HG03108 (cell line): ENCODE data around the gene TAP1.
"Not testable (repeated sequence)": the region's sequence is repeated elsewhere in the genome, so short reads cannot be mapped to it uniquely, and the experiment has no call there.

Experiments
- ATAC-seq: cut with Tn5 transposase; IDR thresholded peaks from one replicate; pipeline ENCODE4 v1.9.1; 2021; ENCODE audit warnings: moderate library complexity; ENCODE audit not compliant: unreplicated experiment

Gene TAP1

DNA sequence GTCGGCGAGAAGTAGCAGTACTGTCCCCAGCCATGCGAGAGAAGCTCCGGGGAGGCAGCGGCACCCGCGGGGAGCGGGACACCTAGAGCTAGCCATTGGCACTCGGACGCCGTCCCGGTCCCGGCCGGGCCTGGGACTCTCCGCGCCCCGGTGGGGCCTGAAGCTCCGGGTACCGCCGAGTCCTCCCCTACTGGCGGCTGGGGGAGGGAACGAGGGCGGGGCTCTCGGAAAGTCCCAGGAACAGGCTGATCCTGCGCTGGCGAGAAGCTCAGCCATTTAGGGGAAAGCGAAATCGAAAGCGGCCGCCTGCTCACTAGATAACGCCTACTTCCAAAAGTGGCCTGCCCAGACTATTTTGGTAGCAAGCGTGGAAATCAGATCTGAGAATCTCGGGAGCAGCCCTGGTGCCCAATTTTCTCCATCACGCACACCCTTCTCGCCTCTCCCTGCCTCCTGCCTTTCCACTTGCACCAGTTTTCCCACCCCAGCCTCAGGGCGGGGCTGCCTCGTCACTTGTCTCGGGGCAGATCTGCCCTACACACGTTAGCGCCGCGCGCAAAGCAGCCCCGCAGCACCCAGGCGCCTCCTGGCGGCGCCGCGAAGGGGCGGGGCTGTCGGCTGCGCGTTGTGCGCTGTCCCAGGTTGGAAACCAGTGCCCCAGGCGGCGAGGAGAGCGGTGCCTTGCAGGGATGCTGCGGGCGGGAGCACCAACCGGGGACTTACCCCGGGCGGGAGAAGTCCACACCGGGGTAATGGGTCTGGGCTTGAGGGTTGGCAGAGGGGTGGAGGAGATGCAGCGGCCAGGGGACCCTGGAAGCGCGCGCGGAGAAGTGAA is at the start of gene TAP1, which contains the start of gene PSMB9:
Gene TAP1 (minus strand): TSS at position 164 of the 835 bp plus-strand sequence. CDS start 68 bp downstream, at position 96.
Gene PSMB9 (plus strand): TSS at position 652 of the 835 bp plus-strand sequence. CDS start 38 bp downstream, at position 690.
- ATAC-seq, result peak; percentile 71

GRCh38 chr6:32895006-32895345 is 41.5 kb upstream of the TAP1 start:
- peak; percentile 6 for ATAC-seq

GRCh38 chr6:32894085-32895005 is 40.8 kb upstream of the TAP1 start:
- ATAC-seq, result peak; percentile 98

DNA sequence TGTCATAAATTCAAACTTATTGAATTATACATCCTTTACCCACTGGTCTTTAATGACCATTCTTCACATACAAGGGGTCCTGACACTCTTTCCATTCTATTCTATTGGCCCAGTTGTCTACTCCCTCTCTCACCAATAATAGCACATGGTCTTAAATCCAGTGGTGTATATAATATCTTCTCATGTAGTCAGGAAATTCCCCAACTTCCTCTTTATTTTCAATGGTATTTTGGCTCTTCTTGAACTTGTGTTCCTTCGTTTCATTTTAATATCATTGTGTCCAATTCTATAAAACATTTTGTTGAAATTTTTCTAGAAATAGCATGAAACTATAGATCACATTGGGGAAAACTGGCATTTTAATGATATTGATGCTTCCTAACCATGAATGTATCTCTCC is 37.3 kb upstream of the TAP1 start:
- no peak for ATAC-seq

DNA sequence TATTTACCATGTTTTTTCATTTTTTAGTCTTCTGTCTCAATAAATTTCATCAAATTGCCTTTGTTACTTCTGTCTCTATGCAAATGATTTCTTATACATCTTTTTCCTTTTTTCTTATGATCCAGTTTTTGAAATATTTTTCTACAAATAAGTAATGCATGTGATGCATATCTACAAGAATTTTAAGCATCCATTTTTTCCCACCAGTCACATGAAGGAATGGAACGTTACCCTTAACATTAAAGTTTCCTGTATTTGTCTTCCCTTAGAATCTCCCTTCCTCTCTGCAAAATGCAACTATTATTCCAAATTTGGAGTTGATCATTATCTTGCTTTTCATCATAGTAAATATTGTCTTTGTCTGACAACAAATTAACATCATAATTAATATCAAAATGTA is 36.0 kb upstream of the TAP1 start:
- no peak for ATAC-seq

DNA sequence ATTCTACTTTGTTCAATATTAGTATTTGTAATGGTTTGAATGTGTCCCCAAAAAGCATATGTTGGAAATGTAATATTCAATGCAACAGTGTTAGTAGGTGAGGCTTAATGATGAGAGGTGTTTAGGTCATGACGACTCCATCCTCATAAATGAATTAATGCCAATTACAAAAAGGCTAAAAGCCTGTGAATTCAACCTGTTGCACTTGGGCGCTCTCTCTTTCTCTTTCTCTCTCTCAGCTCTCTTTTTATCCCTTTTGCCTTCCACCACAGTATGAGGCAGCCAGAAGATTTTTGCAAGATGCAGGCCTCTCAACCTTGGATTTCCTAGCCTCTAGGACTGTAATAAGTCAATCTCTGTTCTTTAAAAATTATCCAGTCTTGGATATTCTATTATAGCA is 35.1 kb upstream of the TAP1 start:
- ATAC-seq, result no peak

DNA sequence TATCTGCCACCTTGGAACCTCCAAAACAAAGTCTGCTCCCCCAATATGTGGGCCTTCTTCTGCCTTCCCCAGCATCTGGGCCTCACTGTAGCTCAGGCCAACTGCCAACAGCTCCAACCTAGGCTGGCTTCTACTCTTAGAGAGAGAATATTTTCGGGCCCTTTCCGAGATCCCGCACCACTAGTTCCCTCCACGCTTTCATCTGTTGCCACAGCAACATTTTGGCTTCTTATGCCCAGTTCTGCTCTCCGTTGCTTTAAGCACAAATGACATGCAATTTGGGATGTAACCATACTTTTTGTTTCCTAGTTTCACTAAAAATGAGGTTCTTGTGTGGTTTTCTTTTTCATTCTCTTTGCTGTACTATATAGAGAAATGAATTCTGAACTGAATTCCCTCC is 34.1 kb upstream of the TAP1 start:
- no peak for ATAC-seq

DNA sequence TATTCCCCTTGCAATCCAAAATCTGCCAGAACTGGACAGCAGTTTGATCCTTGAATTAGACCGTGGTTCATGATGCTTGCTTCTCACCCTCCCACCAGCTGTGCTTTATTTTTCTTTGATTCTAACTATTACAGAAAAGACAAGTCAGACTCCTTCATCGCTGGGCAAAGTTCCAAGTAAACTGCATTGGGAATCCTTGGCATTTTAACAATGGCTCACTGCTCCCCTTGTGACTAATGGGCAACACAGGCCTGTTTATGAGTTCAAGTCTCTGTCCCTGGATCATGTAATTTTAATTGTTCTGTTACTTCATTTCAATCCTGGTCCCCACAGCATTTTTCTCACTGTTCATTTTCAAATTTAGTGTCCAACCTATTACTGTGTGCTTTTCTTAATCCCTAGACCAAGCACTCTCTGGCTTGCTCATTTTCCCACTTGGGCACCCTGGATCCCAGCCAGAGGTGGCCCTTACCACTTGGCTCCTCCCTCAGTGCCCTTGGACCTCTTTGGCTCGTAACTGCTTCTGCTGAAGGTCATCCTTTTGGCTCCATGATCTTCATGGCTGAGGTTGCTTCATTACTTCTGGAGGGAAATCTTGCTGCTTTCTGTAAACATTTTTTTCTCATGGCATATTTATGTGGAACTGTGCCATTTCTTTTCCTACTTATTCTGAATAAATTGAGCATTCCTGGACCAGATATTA is 33.3 kb upstream of the TAP1 start:
- no peak for ATAC-seq

GRCh38 chr6:32885698-32886286 is 32.3 kb upstream of the TAP1 start:
- ATAC-seq, result no peak

DNA sequence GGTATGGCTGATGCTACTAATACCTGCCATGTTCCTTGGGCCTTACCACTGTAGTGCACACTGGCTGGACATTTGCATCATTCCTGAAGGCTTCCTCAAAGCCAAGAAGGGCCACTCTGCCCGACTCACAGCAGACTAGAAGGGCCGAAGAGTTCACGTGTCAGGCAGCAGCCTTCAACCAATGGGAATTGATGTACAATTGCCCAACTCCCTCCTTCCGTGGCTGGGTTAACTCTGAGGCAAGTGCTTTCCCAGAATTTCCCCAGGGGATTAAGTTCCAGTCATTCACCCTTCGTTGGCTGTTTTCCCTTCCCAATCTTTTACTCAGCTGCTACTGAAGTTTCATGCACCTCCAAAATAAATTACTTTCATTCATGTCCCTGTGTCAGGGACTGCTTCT is 30.3 kb upstream of the TAP1 start:
- no peak for ATAC-seq

- ATAC-seq, result no peak
Measured at GRCh38 chr6:32882879-32883250, 29.4 kb upstream of the TAP1 start.

GRCh38 chr6:32880962-32881361 is 27.5 kb upstream of the TAP1 start:
- ATAC-seq, result not testable (repeated sequence)

GRCh38 chr6:32879691-32880090 is 26.2 kb upstream of the TAP1 start:
- no peak for ATAC-seq

DNA sequence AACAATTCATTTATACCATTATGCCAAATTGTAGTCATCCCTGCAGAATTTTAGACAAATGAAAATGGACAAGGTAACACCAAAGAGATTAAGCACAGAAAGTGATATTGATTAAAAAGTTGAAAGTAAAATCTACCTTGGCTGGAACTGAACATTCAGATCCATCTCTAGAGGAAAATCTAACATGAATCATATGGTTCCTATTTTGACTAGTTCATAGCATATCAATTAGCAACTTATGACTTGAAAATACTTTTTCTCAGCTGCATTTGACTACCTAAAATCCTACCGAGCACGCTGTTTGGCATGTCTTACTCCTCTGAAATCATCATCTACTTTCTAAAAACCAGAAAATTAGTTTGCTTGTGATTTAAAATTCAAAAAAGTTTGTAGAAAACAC is 23.1 kb upstream of the TAP1 start:
- ATAC-seq, result no peak

DNA sequence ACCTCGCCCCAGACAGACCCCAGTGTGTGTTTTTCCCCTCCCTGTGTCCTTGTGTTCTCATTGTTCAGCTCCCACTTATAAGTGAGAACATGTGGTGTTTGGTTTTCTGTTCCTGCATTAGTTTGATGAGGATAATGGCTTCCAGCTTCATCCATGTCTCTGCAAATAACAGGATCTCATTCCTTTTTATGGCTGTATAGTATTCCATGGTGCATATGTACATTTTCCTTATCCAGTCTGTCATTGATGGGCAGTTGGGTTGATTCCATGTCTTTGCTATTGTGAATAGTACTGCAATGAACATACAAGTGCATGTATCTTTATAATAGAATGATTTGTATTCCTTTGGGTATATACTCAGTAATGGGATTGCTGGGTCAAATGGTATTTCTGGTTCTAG is 20.4 kb upstream of the TAP1 start:
- not testable (repeated sequence) for ATAC-seq

DNA sequence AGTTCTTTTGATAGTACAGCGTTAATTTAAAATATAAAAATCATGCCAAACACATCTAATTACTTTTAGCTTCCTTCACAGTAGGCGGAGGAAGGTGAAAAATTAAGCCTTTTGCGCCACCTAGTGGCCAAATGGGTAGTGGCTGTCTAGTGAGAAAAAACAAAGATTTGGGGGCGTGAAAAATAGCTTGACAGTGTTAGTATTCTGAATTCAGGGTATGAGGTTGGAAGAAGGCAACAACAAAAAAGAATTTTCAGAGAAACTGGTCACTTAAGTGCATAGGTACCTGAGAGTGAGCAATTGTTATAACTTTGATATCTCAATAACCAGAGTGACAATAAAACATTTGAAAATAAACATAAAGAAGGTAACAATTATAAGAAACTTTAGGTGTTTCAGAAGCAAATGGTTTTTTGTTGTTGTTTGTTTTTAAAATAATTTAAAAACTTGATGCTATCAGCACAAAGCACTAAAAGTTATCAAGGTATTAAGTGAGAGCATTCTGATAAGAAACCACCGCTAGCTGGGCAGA is 14.8 kb upstream of the TAP1 start:
- ATAC-seq, result no peak

GRCh38 chr6:32867554-32868256 is 14.2 kb upstream of the TAP1 start:
- ATAC-seq, result no peak

GRCh38 chr6:32867022-32867477 is 13.5 kb upstream of the TAP1 start:
- no peak for ATAC-seq

GRCh38 chr6:32865724-32866443 is 12.4 kb upstream of the TAP1 start:
- ATAC-seq, result no peak
